ENCODE measurements around the gene CACNG5. TPM values are rescaled to one million over a fixed set of nuclear protein-coding genes. Genes with fewer than 3 reads are reported as not detected.

The CACNG5 gene
- total RNA-seq: not detected in 2 replicates

DNA sequence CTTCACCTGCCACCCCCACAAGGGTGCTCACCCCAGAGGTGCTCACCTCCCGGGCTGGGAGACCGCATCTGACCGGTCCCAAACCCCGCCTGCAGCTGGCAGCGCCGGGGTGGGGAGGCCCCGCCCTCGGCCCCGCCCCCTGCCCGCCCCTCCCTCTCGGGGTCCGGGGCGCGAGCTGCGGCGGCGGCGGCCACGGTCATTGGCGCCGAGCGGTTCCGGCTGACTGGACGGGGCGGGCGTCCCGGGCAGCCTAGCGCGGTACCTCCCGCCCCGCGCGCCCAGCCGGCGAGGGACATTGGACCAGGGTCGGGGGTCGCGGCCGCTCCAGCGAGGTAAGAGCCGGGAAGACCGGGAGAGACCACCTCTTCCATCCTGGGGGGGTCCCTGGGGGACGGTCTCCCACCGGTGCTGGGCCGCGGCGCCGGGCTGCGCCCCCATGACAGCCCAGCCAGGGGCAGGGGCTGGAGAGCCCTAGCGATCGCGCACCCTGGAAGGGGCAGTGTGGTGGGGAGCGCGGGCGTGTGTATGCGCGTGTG lies at the start of gene CACNG5:
CACNG5 (plus strand) TSS at position 199 of the 536 bp plus-strand sequence. CDS start 42,216 bp downstream, outside the sequence.

Other genes with a start within 250 kb of the CACNG5 start
- under 0.01 and 0.07 TPM in 2 replicates for gene CACNG4, start 129.6 kb downstream of the CACNG5 start, total RNA-seq
- not detected in 2 replicates for gene CACNG1, start 209.4 kb downstream of the CACNG5 start, total RNA-seq